ENCODE data around the gene TGFBR3L.

The TGFBR3L gene

DNA sequence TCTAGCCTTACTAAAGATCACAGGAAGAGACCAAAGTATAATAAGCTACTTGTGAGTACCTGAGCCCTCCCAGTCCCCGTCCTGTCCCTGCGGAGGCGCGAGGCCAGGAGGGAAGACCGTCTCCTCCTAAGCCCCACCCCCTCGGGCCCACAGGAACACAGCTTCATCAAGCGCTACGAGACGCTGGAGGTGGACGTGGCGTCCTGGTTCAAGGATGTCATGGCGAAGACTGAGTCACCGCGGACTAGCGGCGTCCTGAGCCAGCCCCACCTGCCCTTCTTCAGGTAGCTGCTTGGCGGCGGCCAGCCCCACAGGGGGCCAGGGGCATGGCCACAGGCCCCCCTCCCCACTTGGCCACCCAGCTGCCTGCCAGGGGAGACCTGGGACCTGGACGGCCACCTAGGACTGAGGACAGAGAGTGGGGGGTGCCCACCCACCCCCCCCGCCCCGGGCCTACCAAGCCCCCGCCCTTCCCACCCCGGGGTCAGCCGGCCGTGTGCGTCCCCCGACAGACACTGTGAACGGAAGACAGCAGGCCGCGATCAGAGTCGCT lies 2.4 kb upstream of the TGFBR3L start:
- TF ChIP-seq, protein P1, sequence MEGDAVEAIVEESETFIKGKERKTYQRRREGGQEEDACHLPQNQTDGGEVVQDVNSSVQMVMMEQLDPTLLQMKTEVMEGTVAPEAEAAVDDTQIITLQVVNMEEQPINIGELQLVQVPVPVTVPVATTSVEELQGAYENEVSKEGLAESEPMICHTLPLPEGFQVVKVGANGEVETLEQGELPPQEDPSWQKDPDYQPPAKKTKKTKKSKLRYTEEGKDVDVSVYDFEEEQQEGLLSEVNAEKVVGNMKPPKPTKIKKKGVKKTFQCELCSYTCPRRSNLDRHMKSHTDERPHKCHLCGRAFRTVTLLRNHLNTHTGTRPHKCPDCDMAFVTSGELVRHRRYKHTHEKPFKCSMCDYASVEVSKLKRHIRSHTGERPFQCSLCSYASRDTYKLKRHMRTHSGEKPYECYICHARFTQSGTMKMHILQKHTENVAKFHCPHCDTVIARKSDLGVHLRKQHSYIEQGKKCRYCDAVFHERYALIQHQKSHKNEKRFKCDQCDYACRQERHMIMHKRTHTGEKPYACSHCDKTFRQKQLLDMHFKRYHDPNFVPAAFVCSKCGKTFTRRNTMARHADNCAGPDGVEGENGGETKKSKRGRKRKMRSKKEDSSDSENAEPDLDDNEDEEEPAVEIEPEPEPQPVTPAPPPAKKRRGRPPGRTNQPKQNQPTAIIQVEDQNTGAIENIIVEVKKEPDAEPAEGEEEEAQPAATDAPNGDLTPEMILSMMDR (conservative IDR thresholded peaks at IDR 0.05): no peak
- no peak overlapping the region for H3K27ac ChIP-seq

DNA sequence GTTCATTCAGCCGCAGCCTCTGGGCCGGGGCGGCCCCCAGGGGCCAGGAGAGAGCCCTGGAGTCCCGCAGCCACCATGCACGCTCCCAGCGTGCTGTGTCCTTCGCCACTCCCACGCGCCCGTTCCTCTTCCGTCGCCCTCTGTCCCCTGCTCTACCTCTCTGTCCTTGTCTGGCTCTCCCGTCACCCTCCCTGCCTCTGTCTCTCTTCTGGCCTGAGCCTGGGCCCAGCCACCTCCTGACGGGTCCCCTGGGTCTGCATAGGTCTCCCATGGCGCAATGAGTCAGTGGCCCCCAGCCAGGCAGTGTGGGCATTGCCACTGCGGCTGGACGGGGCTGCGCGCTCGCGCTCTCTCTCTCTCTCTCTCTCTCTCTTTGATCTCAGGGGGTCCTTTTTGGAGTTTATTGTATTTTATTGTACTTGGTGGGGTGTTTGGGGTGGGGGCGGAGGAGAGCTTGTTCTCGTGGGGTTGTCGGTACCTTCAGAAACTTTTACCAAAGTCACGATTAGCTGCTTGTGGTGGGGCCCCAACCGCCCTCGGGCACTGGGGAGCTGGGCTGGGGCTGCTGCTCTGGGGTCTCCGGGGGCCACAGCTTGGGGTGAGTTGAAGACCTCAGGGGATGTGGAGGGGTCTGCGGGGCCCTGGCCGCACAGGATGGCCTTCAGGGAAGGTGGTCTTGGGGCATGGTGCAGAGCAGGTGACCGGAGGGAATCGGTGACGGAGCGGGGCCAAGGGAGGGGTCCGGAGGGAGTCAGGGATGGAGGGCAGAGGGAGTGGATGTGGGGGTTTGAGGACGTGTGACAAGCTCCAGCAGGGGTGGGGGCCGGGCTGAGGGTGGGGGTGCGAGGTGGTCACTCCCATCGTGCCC lies 1.7 kb upstream of the TGFBR3L start:
- TF ChIP-seq, protein P1 (conservative IDR thresholded peaks at IDR 0.05): no peak
- no peak overlapping the region for H3K27ac ChIP-seq

DNA sequence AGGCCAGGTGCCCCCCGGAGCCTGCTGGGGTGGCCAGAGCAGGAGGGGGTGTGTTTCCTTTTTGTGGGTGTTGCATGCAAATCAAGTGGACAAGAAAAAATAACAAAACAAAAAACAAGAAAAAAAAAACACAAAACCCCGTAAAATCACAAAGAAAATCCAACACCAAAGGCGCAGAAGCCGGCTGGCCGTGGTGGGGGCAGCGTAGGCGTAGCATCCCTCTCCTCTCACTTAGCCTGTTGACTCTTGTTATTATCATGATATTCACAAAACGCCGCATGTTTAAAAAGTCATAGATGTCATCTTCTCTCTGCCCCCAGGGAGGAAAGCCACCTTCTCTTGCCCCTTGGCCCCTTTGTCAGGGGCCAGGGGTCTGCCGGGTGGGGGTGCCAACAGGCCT lies 978 bp upstream of the TGFBR3L start:
- H3K27ac ChIP-seq: no peak overlapping the region
- TF ChIP-seq, protein P1 (conservative IDR thresholded peaks at IDR 0.05): no peak

DNA sequence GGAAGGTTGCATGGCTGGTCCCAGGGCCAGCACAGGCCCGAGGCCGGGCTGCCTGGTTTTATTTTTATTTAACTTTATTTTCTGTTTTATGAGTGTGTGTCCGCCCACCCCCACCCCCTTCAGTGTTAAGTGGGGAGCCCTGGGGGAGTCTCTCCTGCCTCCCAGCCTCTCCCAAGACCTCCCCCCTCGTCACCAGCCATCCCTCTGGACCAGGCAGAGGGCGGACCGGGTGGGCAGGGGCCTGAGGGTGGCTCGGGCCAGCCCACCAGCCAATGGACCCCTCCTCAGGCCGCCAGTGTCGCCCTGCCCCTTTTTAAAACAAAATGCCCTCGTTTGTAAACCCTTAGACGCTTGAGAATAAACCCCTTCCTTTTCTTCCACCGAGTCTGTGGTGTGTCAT lies 531 bp upstream of the TGFBR3L start:
- TF ChIP-seq, protein P1 (conservative IDR thresholded peaks at IDR 0.05): no peak
- no peak overlapping the region for H3K27ac ChIP-seq

DNA sequence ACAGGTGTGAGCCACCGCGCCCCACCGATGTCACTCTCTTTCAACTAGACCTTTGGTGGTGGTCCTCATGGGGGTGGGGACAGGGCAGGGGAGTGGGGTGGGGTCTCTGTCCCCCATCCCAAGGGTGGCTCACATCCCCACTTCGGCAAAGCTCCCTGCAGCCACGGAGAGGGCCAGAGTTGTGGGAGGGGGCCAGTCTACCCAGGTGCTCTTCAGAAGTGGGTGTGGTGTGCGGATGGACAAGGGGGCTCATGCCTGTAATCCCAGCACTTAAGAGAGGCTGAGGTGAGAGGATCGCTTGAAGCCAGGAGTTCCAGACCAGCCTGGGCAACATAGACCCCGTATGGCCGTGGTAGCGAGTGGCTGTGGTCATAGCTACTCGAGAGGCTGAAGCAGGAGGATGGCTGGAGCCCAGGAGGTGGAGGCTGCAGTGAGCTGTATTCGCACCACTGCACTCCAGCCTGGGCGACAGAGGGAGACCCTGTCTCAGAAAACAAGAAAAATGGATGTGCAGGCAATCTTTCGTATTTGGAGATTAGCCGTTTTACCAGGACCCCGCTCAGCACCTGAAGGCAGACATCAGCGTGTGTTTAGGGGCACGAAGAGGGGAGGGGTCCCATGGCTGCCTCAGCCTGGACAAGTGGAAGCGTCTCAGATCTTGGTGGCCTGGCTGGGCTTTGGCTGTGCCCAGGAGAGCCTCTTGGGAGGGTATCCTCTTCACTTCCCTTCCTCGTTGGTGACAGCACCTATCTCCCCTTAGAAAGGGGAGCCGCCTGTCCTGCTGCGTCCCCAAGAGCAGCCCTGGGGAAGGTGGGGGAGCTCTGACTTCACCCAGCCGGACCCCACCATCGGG lies 846 bp downstream of the TGFBR3L start:
- no peak overlapping the region for H3K27ac ChIP-seq
- TF ChIP-seq, protein P1 (conservative IDR thresholded peaks at IDR 0.05): no peak

DNA sequence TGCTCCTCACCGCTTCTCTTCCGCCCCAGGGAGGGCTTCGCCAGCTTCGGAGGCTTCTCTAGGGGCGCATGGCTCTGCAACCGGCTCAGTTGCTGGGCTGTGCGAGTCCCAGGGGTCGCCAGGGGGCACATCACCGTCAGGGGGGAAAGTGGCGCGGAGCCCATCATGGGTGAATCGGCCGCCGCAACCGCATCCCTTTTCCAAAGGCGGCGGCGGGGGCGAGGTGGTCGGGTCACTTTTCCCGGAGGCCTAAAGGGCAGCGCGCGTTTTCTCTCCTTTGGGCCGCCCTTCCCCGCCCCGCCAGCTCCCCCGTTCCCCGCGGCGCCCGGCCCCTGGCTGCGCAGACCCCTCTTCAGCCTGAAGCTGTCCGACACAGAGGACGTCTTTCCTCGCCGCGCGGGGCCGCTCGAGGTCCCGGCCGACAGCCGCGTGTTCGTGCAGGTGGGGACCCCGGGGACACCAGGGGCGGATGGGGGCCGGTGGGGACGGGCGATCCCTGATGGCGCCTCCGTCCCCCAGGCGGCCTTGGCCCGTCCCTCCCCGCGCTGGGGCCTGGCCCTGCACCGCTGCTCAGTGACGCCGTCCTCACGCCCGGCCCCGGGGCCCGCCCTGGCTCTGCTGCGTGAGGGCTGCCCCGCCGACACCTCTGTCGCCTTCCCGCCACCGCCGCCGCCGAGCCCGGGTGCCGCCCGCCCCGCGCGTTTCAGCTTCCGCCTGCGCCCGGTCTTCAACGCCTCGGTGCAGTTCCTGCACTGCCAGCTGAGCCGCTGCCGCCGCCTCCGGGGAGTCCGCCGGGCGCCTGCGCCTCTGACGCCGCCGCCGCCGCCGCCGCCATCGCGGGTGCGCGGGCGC lies 1.7 kb downstream of the TGFBR3L start:
- TF ChIP-seq, protein P1 (conservative IDR thresholded peaks at IDR 0.05): 0 out of 2 replicates have a peak, but pooled peaks have one; percentile 4
- no peak overlapping the region; the same call in 1 of the 2 replicates for H3K27ac ChIP-seq
